HepG2 (cell line): ENCODE data around the gene HS3ST2. TPM values are rescaled to one million over a fixed set of nuclear protein-coding genes. Genes with fewer than 3 reads are reported as not detected.
A peak's percentile ranks its signal among the peaks of the same experiment; 100 is the strongest.

Experiments used
- ATAC-seq: fragments of 200-7000 bp; cut with Tn5 transposase; 3 replicates; pipeline ENCODE4 v1.9.1; 2020; ENCODE audit warnings: mild to moderate bottlenecking, moderate library complexity
- BruUV-seq: library from RNA; stranded (reverse); fragments of 400-500 nt; replicated peaks from 2 replicates; lab custom pipeline; 2021; lab: Mats Ljungman, UMichigan
- CTCF ChIA-PET: fragments of 300-600 bp; formaldehyde crosslinking; extraction: SDS; loops from one replicate; lab custom pipeline; 2021; ENCODE audit warnings: low total read pairs, inconsistent platforms, low intra/inter-chr PET ratio; lab: Yijun Ruan, JAX
- POLR2A ChIA-PET: fragments of 350-600 bp; sonication (Branson Sonifier 250); formaldehyde crosslinking; loops from one replicate; lab custom pipeline; 2020; ENCODE audit warnings: antibody characterized with exemption, inconsistent platforms; lab: Yijun Ruan, JAX
- DNase-seq: peaks from one replicate; pipeline ENCODE4 v3.0.0-alpha.2; 2015; ENCODE audit warnings: low spot score
- FAIRE-seq: peaks from 3 replicates; lab custom pipeline; 2011; peaks lifted over from hg19 to GRCh38; lab: Jason Lieb, UNC
- H2AFZ ChIP-seq: one replicate; pipeline ENCODE4 v1.6.1; 2011; ENCODE audit warnings: low read length, inconsistent platforms
- H3K27ac ChIP-seq: fragments of 300-600 bp; 3 replicates; pipeline ENCODE4 v1.8.0; 2011; ENCODE audit warnings: mixed run types, mild to moderate bottlenecking, mixed read lengths, low read length, inconsistent platforms; ENCODE audit not compliant: insufficient read depth; ENCODE audit errors: extremely low read length
- H3K27me3 ChIP-seq, 2 experiments: fragments of 200-600 bp in 1 of 2; 2 replicates in 1 of 2; 3 replicates in 1 of 2; pipeline versions ENCODE4 v1.6.0 to v1.8.0; 2011; ENCODE audit warnings: low read length in 2 of 2, mild to moderate bottlenecking in 2 of 2, moderate library complexity in 2 of 2, inconsistent platforms in 1 of 2; ENCODE audit not compliant: insufficient read depth in 2 of 2, control insufficient read depth in 1 of 2
- H3K36me3 ChIP-seq, 2 experiments: fragments of 200-600 bp in 1 of 2; replicated peaks in 1 of 2; 2 replicates in 1 of 2; 3 replicates in 1 of 2; pipeline versions ENCODE4 v1.5.1 to v1.8.0; 2011; ENCODE audit warnings: low read length in 2 of 2, inconsistent platforms in 1 of 2; ENCODE audit not compliant: insufficient read depth in 2 of 2, control insufficient read depth in 1 of 2
- H3K4me1 ChIP-seq: 2 replicates; pipeline ENCODE4 v1.5.1; 2012; ENCODE audit warnings: low read length, inconsistent platforms; ENCODE audit not compliant: insufficient read depth
- H3K4me2 ChIP-seq: 2 replicates; pipeline ENCODE4 v1.6.0; 2011; ENCODE audit warnings: low read depth, low read length, inconsistent platforms
- H3K4me3 ChIP-seq, 3 experiments: fragments of 200-600 bp in 1 of 3; sonication (generic), shearing (Covaris generic) in 1 of 3; replicated peaks in 1 of 3; 2 replicates each; pipeline ENCODE4 v1.5.1; 2011 to 2016; ENCODE audit warnings: low read length in 3 of 3, inconsistent platforms in 2 of 3, low read depth in 2 of 3, mild to moderate bottlenecking in 2 of 3, control low read depth in 1 of 3, mixed read lengths in 1 of 3; ENCODE audit not compliant: insufficient read depth in 1 of 3
- H3K79me2 ChIP-seq: one replicate; pipeline ENCODE4 v1.6.1; 2011; ENCODE audit warnings: low read length, inconsistent platforms; ENCODE audit not compliant: insufficient read depth
- H3K9ac ChIP-seq: 2 replicates; pipeline ENCODE4 v1.6.0; 2011; ENCODE audit warnings: mild to moderate bottlenecking, low read depth, low read length, inconsistent platforms; ENCODE audit not compliant: insufficient read depth
- H3K9me3 ChIP-seq: 2 replicates; pipeline ENCODE4 v1.5.1; 2012; ENCODE audit warnings: mild to moderate bottlenecking, low read length
- H4K20me1 ChIP-seq: 2 replicates; pipeline ENCODE4 v1.6.0; 2011; ENCODE audit warnings: inconsistent platforms, mild to moderate bottlenecking, low read length, moderate library complexity; ENCODE audit not compliant: insufficient read depth
- ATF7 ChIP-seq, 2 experiments: fragments of 450-650 bp in 1 of 2; sonication (generic) in 1 of 2; formaldehyde crosslinking in 1 of 2; IDR thresholded peaks; 2 replicates each; pipeline versions ENCODE4 v1.4.0 to v1.6.1; 2016 to 2020; ENCODE audit warnings: antibody characterized with exemption in 1 of 2, mild to moderate bottlenecking in 1 of 2, missing genetic modification reagents in 1 of 2
- CEBPB ChIP-seq: IDR thresholded peaks from 2 replicates; pipeline ENCODE4 v1.6.1; 2011; ENCODE audit warnings: low read depth, low read length, improper control_type of control experiment, borderline replicate concordance
- DNMT3B ChIP-seq: conservative IDR thresholded peaks from 2 replicates; pipeline ENCODE4 v1.6.1; 2016; ENCODE audit warnings: missing biosample characterization, control low read depth
- MAFF ChIP-seq: IDR thresholded peaks from 2 replicates; pipeline ENCODE4 v1.6.1; 2011; ENCODE audit warnings: low read depth, low read length, improper control_type of control experiment
- MTF1 ChIP-seq: sonication (generic); formaldehyde crosslinking; IDR thresholded peaks from 2 replicates; pipeline ENCODE4 v1.5.0; 2020; ENCODE audit warnings: missing genetic modification reagents
- ZNF20 ChIP-seq: sonication (generic); formaldehyde crosslinking; IDR thresholded peaks from 2 replicates; pipeline ENCODE4 v1.4.0; 2020; ENCODE audit warnings: mild to moderate bottlenecking, moderate library complexity, missing genetic modification reagents
- ZNF274 ChIP-seq: sonication (generic); formaldehyde crosslinking; IDR thresholded peaks from 2 replicates; pipeline ENCODE4 v1.5.1; 2020; ENCODE audit warnings: mild to moderate bottlenecking, missing genetic modification reagents
- ZNF350 ChIP-seq: sonication (generic); formaldehyde crosslinking; IDR thresholded peaks from 2 replicates; pipeline ENCODE4 v1.4.0; 2020; ENCODE audit warnings: mild to moderate bottlenecking, low read depth, missing genetic modification reagents, borderline replicate concordance
- ZNF644 ChIP-seq: IDR thresholded peaks from 2 replicates; pipeline ENCODE4 v1.6.1; 2016; ENCODE audit warnings: low read depth
- ZNF652 ChIP-seq: IDR thresholded peaks from 2 replicates; pipeline ENCODE4 v1.6.1; 2016; ENCODE audit warnings: low read depth, borderline replicate concordance
- ZSCAN12 ChIP-seq: sonication (generic); formaldehyde crosslinking; IDR thresholded peaks from 2 replicates; pipeline ENCODE4 v1.9.0; 2021; ENCODE audit warnings: mild to moderate bottlenecking, missing genetic modification reagents
- WGBS: methylation state at CpG from one replicate; pipeline ENCODE4 v1.1.6; 2017; ENCODE audit warnings: low lambda C conversion rate; 5-methylcytosine and 5-hydroxymethylcytosine counted together
- in situ Hi-C: cut with HindIII; loops from 2 replicates; pipeline ENCODE4 v1.10.0; 2017; ENCODE audit warnings: low pct_unique_long_range_greater_than_20kb; ENCODE audit not compliant: extremely low pct_ligation_motif_present
- intact Hi-C: fragments of 100-400 bp; cut with micrococcal nuclease; formaldehyde crosslinking; loops from one replicate; pipeline ENCODE4 v1.10.0; 2022; ENCODE audit not compliant: unreplicated experiment
- polyA plus RNA-seq, 8 experiments: library from polyadenylated mRNA; depleted of rRNA in 3 of 8; stranded (reverse) in 7 of 8; unstranded in 1 of 8; fragments of >200 nt; fragmentation: Illumina TruSeq in 4 of 8; extraction: Trizol in 4 of 8; gene quantifications; 2 replicates each; pipeline versions ENCODE4 v1.2.1 to v1.2.3, GENCODE V29; 2011 to 2016; ENCODE audit warnings: low read depth in 4 of 8, missing spikeins in 1 of 8, mixed read lengths in 1 of 8; ENCODE audit not compliant: insufficient read depth in 1 of 8
- total RNA-seq, 5 experiments: library from RNA; depleted of rRNA; stranded (reverse); fragments of >200 nt; fragmentation: Illumina TruSeq; extraction: Trizol; gene quantifications; 2 replicates each; pipeline ENCODE4 v1.2.3, GENCODE V29; 2016; ENCODE audit warnings: low read depth in 1 of 5

HS3ST2 gene
- total and polyA plus RNA-seq, 2 of the 13 experiments (the other 11 are each of a cell fraction or from before 2014, with no cell fraction given), result not detected

DNA sequence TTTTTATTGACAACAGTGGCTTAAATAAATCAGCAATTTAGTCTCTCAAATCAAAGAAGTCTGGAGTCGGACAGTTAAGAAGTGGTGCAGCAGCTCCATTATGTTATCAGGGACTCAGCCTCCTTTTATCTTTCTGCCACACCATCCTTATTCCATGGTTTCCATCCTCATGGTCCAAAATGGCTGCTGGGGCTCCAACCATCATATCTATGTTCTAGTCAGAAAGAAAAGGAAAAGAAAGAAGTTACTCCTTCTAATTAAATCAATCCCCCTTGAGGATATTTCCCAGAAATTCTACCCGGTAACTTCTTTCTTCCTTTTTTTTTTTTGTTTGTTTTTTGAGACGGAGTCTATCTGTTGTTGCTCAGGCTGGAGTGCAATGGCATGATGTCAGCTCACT, 109.5 kb downstream of the HS3ST2 start (continued):
- TF ChIP-seq ZNF20 (CRISPR knock-in tag), result no peak
- no peak for TF ChIP-seq ZSCAN12 (CRISPR knock-in tag)
- no peak for TF ChIP-seq ZNF274 (CRISPR knock-in tag)
- no peak for TF ChIP-seq MTF1 (CRISPR knock-in tag)
- no peak for TF ChIP-seq MAFF
- no peak for TF ChIP-seq ZNF644
- no peak for TF ChIP-seq ZNF652 (CRISPR knock-in tag)
- no peak for TF ChIP-seq DNMT3B (CRISPR knock-in tag)

DNA sequence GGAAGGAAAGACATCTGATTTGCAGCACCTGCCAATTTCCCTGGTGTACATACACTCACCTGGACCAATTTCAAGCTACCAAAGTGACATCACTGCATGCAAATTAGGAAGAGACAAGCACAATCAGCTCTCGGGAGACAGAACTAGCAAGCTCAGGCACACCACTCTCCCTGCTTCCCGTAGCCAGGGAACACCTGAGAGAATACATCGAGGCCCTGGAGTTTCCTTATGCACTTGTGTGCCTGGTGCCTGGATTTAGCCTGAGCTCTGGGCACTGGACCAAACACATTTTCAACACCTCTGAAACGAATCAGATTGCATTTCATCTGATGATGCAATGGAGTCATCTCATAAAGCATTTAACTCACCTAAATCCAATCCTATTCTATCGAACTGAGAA, 110.5 kb downstream of the HS3ST2 start:
- no peaks in the 10 kb centered on the region for H3K9me3 ChIP-seq
- H3K4me1 ChIP-seq, result no peaks in the 10 kb centered on the region
- 1% methylated on average over 5 of the region's 5 CpGs for WGBS
- DNase-seq (no peak), FAIRE-seq (no peak), ATAC-seq (no peak)
- TF ChIP-seq ATF7 (IDR thresholded peaks at IDR 0.05) (0 out of 2 replicates have a peak, but pooled peaks have one; percentile 22), ATF7 (CRISPR knock-in tag; IDR thresholded peaks at IDR 0.05) (no peak), ZNF350 (CRISPR knock-in tag) (no peak), CEBPB (peak; percentile 45; the same call in 1 of the 2 replicates)
- BruUV-seq, result no TSS peak
- H4K20me1 ChIP-seq, result no peaks in the 10 kb centered on the region
- intact Hi-C loops (no loop called here), in situ Hi-C loops (no loop called here)
- H3K4me2 ChIP-seq, result no peak overlapping the region
- POLR2A ChIA-PET, result no interaction called here
- no peak overlapping the region for H3K4me3 ChIP-seq
- H3K27me3 ChIP-seq, result peaks cover 3 to 30% of the 10 kb centered on the region in 2 experiments; a peak in 4 of 5 replicates
- CTCF ChIA-PET, result no interaction called here
- no peaks in the 10 kb centered on the region for H3K79me2 ChIP-seq
- H2AFZ ChIP-seq, result no peak overlapping the region
- no peak overlapping the region for H3K27ac ChIP-seq
- no peaks in the 10 kb centered on the region for H3K36me3 ChIP-seq
- H3K9ac ChIP-seq, result no peak overlapping the region
